ENCODE measurements around the gene MRPL36. TPM values are rescaled to one million over a fixed set of nuclear protein-coding genes. Genes with fewer than 3 reads are reported as not detected.

Gene MRPL36
- total and polyA plus RNA-seq, 9 of the 15 experiments (the other 6 are each of a cell fraction or from before 2014, with no cell fraction given) = 78.3 to 557 (median 124) TPM

DNA sequence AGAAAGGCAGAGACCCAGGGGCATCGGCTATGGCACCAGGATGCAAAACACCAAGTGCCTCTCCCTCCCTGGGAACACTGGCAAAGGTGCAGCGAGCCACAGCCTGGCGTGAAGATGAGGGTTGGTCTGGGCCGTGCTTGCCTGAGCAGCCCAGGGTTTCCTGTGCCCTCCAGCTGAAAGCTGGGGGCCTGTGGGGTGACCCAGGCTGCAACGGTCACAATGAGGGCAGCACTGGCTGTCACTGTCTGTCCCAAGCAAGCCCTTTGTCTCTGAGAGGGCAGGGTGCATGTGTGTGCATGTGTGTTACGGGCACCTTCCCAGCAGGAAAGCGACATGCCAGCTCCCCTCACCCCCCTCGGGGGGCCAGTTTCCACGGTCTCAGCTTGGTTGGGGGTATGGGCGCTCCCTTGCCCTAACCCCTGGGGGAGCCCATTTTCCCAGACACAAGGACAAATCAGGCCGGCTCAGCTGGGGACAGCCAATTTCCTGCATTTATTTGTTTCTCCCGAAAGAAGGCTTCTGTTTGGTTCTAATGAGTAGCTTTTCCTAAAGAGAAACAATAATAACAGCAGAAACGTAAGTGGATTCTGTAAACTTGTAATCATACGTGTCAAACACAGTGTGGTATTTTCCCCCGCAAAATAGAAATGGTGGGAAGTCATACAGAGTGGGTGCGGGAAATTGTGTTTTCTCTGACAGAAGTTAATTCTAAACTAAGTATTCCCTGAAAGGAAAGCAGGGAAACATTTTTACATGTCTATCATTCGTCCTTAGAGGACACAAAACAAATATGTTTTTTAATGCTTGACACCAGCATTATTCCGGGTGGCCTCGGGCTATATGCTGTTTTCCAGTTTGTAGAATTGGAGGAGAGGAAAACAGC is 21.3 kb downstream of the MRPL36 start:
- DNase-seq (ENCODE audit: extremely low read depth in 1 of 4, low spot score in 3 of 4) = no peak

More for the DNA sequence above, 21.3 kb downstream of the MRPL36 start:
- H3K36me3 ChIP-seq (ENCODE audit: control insufficient read depth, insufficient read depth, low read length) = no peaks in the 10 kb centered on the region
- no peak overlapping the region for H3K4me3 ChIP-seq
- ATAC-seq = no peak
- WGBS (ENCODE audit: insufficient coverage, low coverage, missing lambda C conversion rate) = 1% methylated on average over 19 of the region's 19 CpGs
- POLR2A ChIA-PET = no interaction called here
- no TSS peak for BruUV-seq (replicated peaks)
- no peaks in the 10 kb centered on the region for H3K9me1 ChIP-seq (ENCODE audit: control insufficient read depth, insufficient read depth, low read length)
- CTCF ChIA-PET (ENCODE audit: low intra/inter-chr PET ratio) = no interaction called here
- intact Hi-C loops (cut with micrococcal nuclease) = no loop called here
- in situ Hi-C loops (cut with MboI) = no loop called here
- no peaks in the 10 kb centered on the region for H3K79me2 ChIP-seq (ENCODE audit: control insufficient read depth, insufficient read depth, low read length)
- H3K27me3 ChIP-seq (ENCODE audit: control insufficient read depth in 2 of 2, insufficient read depth in 2 of 2, low read length in 2 of 2) = peaks cover 57 to 75% of the 10 kb centered on the region in 2 experiments
- peaks cover 0 to 4% of the 10 kb centered on the region in 2 experiments; a peak in 2 of 5 replicates for H3K4me1 ChIP-seq (replicated peaks in 1 of 2; ENCODE audit: control insufficient read depth in 2 of 2, insufficient read depth in 2 of 2, low read length in 2 of 2)
- no peak overlapping the region for H2AFZ ChIP-seq (ENCODE audit: low read depth, low read length)
- no peaks in the 10 kb centered on the region for H3K9me3 ChIP-seq (replicated peaks; ENCODE audit: control insufficient read depth, insufficient read depth, low read depth, low read length)
- H4K20me1 ChIP-seq (replicated peaks; ENCODE audit: control insufficient read depth, insufficient read depth, low read length) = no peaks in the 10 kb centered on the region; the same call in 1 of the 2 replicates
- no peak for TF ChIP-seq ZC3H8 (IDR thresholded peaks at IDR 0.05)
- TF ChIP-seq RCOR1 (IDR thresholded peaks at IDR 0.05; ENCODE audit: borderline replicate concordance in 1 of 2, low read depth in 2 of 2, low read length in 2 of 2) = no peak
- TF ChIP-seq MCM2 (IDR thresholded peaks at IDR 0.05; ENCODE audit: low read depth) = no peak
- TF ChIP-seq, protein P1, sequence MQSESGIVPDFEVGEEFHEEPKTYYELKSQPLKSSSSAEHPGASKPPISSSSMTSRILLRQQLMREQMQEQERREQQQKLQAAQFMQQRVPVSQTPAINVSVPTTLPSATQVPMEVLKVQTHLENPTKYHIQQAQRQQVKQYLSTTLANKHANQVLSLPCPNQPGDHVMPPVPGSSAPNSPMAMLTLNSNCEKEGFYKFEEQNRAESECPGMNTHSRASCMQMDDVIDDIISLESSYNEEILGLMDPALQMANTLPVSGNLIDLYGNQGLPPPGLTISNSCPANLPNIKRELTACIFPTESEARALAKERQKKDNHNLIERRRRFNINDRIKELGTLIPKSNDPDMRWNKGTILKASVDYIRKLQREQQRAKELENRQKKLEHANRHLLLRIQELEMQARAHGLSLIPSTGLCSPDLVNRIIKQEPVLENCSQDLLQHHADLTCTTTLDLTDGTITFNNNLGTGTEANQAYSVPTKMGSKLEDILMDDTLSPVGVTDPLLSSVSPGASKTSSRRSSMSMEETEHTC (IDR thresholded peaks at IDR 0.05) = no peak
- no peak for TF ChIP-seq SMAD1 (IDR thresholded peaks at IDR 0.05; ENCODE audit: low read depth, low read length, partially characterized antibody)
- H3K9ac ChIP-seq (ENCODE audit: insufficient read depth in 1 of 2, low read depth in 2 of 2, low read length in 2 of 2) = no peak overlapping the region
- no peak overlapping the region for H3K27ac ChIP-seq (ENCODE audit: extremely low read depth, low read depth, low read length)
- H3K4me2 ChIP-seq (ENCODE audit: insufficient read depth, low read length) = no peak overlapping the region
- no peak for FAIRE-seq

Data from K562 (cell line).